GM21381 (cell line): ENCODE data around the gene CIZ1.
"Not testable (repeated sequence)": the region's sequence is repeated elsewhere in the genome, so short reads cannot be mapped to it uniquely, and the experiment has no call there.

Experiments used
- ATAC-seq: cut with Tn5 transposase; IDR thresholded peaks from one replicate; pipeline ENCODE4 v1.9.1; 2021; ENCODE audit warnings: mild to moderate bottlenecking, moderate library complexity; ENCODE audit not compliant: unreplicated experiment

CIZ1 gene

GRCh38 chr9:128191406-128192046 is at the start of gene CIZ1:
Gene CIZ1, minus strand, starts transcription at chr9:128191572. Its CDS starts 715 bp downstream, at chr9:128190857.
- peak; percentile 61 for ATAC-seq

- ATAC-seq, result no peak
These were observed 42.5 kb upstream of the CIZ1 start for GRCh38 chr9:128233817-128234406.

- ATAC-seq, result no peak
These were observed 41.4 kb upstream of the CIZ1 start for GRCh38 chr9:128232528-128233428.

GRCh38 chr9:128231638-128232527 is 40.5 kb upstream of the CIZ1 start:
- ATAC-seq, result no peak

GRCh38 chr9:128230897-128231296 is 39.5 kb upstream of the CIZ1 start:
- ATAC-seq, result not testable (repeated sequence)

GRCh38 chr9:128226412-128226801 is 35.0 kb upstream of the CIZ1 start:
- ATAC-seq, result no peak

- no peak for ATAC-seq
These were observed 34.5 kb upstream of the CIZ1 start for GRCh38 chr9:128225770-128226411.

- ATAC-seq, result no peak
These were observed 33.5 kb upstream of the CIZ1 start for GRCh38 chr9:128224877-128225276.

- ATAC-seq, result no peak
These were observed 31.7 kb upstream of the CIZ1 start for GRCh38 chr9:128222880-128223670.

- ATAC-seq, result no peak
These were observed 30.7 kb upstream of the CIZ1 start for GRCh38 chr9:128222026-128222425.

- no peak for ATAC-seq
These were observed 28.5 kb upstream of the CIZ1 start for GRCh38 chr9:128219831-128220230.

- ATAC-seq, result peak; percentile 95
These were observed 27.4 kb upstream of the CIZ1 start for GRCh38 chr9:128218518-128219389.

GRCh38 chr9:128218172-128218517 is 26.8 kb upstream of the CIZ1 start:
- no peak for ATAC-seq

GRCh38 chr9:128216781-128217553 is 25.6 kb upstream of the CIZ1 start:
- ATAC-seq, result no peak

GRCh38 chr9:128215491-128216409 is 24.4 kb upstream of the CIZ1 start:
- no peak for ATAC-seq

GRCh38 chr9:128214571-128215490 is 23.5 kb upstream of the CIZ1 start:
- no peak for ATAC-seq
